H9 (cell line): ENCODE results near the gene TOM1L2. TPM values are rescaled to one million over a fixed set of nuclear protein-coding genes. Genes with fewer than 3 reads are reported as not detected.

Experiments used
- DNase-seq: peaks from one replicate; pipeline ENCODE4 v3.0.0-alpha.2; 2017
- H2AFZ ChIP-seq: one replicate; pipeline ENCODE4 v1.6.1; 2013; ENCODE audit warnings: mild to moderate bottlenecking, low read length, control low read depth, moderate library complexity
- H2AK5ac ChIP-seq: 2 replicates; pipeline ENCODE4 v1.6.1; 2013; ENCODE audit warnings: low read length, control low read depth, mixed read lengths; ENCODE audit not compliant: insufficient read length
- H2BK120ac ChIP-seq: one replicate; pipeline ENCODE4 v1.6.1; 2013; ENCODE audit warnings: low read depth, mild to moderate bottlenecking, low read length, control low read depth, inconsistent platforms; ENCODE audit not compliant: poor library complexity, severe bottlenecking
- H2BK12ac ChIP-seq: 2 replicates; pipeline ENCODE4 v1.6.1; 2013; ENCODE audit warnings: low read length, control low read depth, mixed read lengths, low read depth; ENCODE audit not compliant: insufficient read length
- H2BK15ac ChIP-seq: 2 replicates; pipeline ENCODE4 v1.6.1; 2013; ENCODE audit warnings: low read depth, low read length, control low read depth
- H2BK20ac ChIP-seq: one replicate; pipeline ENCODE4 v1.6.1; 2013; ENCODE audit warnings: low read depth, mild to moderate bottlenecking, low read length, control low read depth, inconsistent platforms; ENCODE audit not compliant: poor library complexity, severe bottlenecking
- H2BK5ac ChIP-seq: 2 replicates; pipeline ENCODE4 v1.6.1; 2013; ENCODE audit warnings: low read length, control low read depth, mixed read lengths; ENCODE audit not compliant: insufficient read length
- H3K14ac ChIP-seq: 2 replicates; pipeline ENCODE4 v1.6.1; 2013; ENCODE audit warnings: low read length, control low read depth; ENCODE audit not compliant: insufficient read depth
- H3K18ac ChIP-seq: 2 replicates; pipeline ENCODE4 v1.6.1; 2013; ENCODE audit warnings: low read depth, mild to moderate bottlenecking, mixed read lengths, low read length, control low read depth; ENCODE audit not compliant: insufficient read length
- H3K23ac ChIP-seq: 2 replicates; pipeline ENCODE4 v1.6.1; 2013; ENCODE audit warnings: low read length, control low read depth, mixed read lengths, low read depth; ENCODE audit not compliant: insufficient read length
- H3K23me2 ChIP-seq: 2 replicates; pipeline ENCODE4 v1.6.1; 2013; ENCODE audit warnings: low read depth, mild to moderate bottlenecking, mixed read lengths, low read length, control low read depth; ENCODE audit not compliant: insufficient read length, poor library complexity, severe bottlenecking
- H3K27ac ChIP-seq: 2 replicates; pipeline ENCODE4 v1.5.1; 2013; ENCODE audit warnings: low read length, control low read depth, mixed read lengths, low read depth; ENCODE audit not compliant: insufficient read length
- H3K27me3 ChIP-seq: 2 replicates; pipeline ENCODE4 v1.6.1; 2013; ENCODE audit warnings: low read length, control low read depth, inconsistent platforms; ENCODE audit not compliant: insufficient read depth
- H3K4ac ChIP-seq: 2 replicates; pipeline ENCODE4 v1.6.1; 2013; ENCODE audit warnings: low read depth, mild to moderate bottlenecking, control low read depth, inconsistent platforms, low read length, moderate library complexity
- H3K4me1 ChIP-seq: 2 replicates; pipeline ENCODE4 v1.6.1; 2013; ENCODE audit warnings: low read length, control low read depth, inconsistent platforms; ENCODE audit not compliant: insufficient read depth
- H3K4me2 ChIP-seq: 2 replicates; pipeline ENCODE4 v1.6.1; 2013; ENCODE audit warnings: low read length, control low read depth, mixed read lengths; ENCODE audit not compliant: insufficient read length, insufficient read depth
- H3K56ac ChIP-seq: 2 replicates; pipeline ENCODE4 v1.6.1; 2013; ENCODE audit warnings: low read depth, mild to moderate bottlenecking, mixed read lengths, low read length, control low read depth; ENCODE audit not compliant: insufficient read length
- H3K79me1 ChIP-seq: 2 replicates; pipeline ENCODE4 v1.6.1; 2013; ENCODE audit warnings: low read depth, mild to moderate bottlenecking, moderate library complexity, low read length, control low read depth, inconsistent platforms; ENCODE audit not compliant: insufficient read depth, poor library complexity, severe bottlenecking
- H3K79me2 ChIP-seq: 2 replicates; pipeline ENCODE4 v1.6.1; 2013; ENCODE audit warnings: low read length, control low read depth, inconsistent platforms; ENCODE audit not compliant: insufficient read depth
- H3K9ac ChIP-seq: 2 replicates; pipeline ENCODE4 v1.6.1; 2013; ENCODE audit warnings: low read length, control low read depth, mixed read lengths; ENCODE audit not compliant: insufficient read length; ENCODE audit errors: extremely low read depth
- H3K9me3 ChIP-seq: one replicate; pipeline ENCODE4 v1.6.1; 2013; ENCODE audit warnings: low read depth, low read length, inconsistent platforms; ENCODE audit not compliant: control insufficient read depth
- H3T11ph ChIP-seq: one replicate; pipeline ENCODE4 v1.6.1; 2013; ENCODE audit warnings: mild to moderate bottlenecking, low read length, control low read depth, inconsistent platforms
- H4K20me1 ChIP-seq: one replicate; pipeline ENCODE4 v1.6.1; 2013; ENCODE audit not compliant: control insufficient read depth, insufficient read length, insufficient read depth
- H4K5ac ChIP-seq: 2 replicates; pipeline ENCODE4 v1.6.1; 2013; ENCODE audit warnings: low read depth, mild to moderate bottlenecking, mixed read lengths, low read length, control low read depth; ENCODE audit not compliant: insufficient read length
- H4K8ac ChIP-seq: replicated peaks from 2 replicates; pipeline ENCODE4 v1.6.1; 2013; ENCODE audit warnings: low read length, control low read depth, mixed read lengths, low read depth; ENCODE audit not compliant: insufficient read length
- H4K91ac ChIP-seq: 2 replicates; pipeline ENCODE4 v1.6.1; 2013; ENCODE audit warnings: low read depth, mild to moderate bottlenecking, moderate library complexity, mixed read lengths, low read length, control low read depth; ENCODE audit not compliant: insufficient read length
- H3K27ac Mint-ChIP-seq, 3 experiments: 2 replicates in 2 of 3; 3 replicates in 1 of 3; pipeline ENCODE4 v1.8.0; 2020 to 2021; ENCODE audit warnings: mixed read lengths in 3 of 3, mild to moderate bottlenecking in 1 of 3, moderate library complexity in 1 of 3
- H3K27me3 Mint-ChIP-seq: 2 replicates; pipeline ENCODE4 v1.8.0; 2021; ENCODE audit warnings: low read depth, mild to moderate bottlenecking, moderate library complexity, mixed read lengths
- H3K36me3 Mint-ChIP-seq, 3 experiments: 2 replicates in 2 of 3; 3 replicates in 1 of 3; pipeline ENCODE4 v1.8.0; 2020 to 2021; ENCODE audit warnings: low read depth in 3 of 3, mixed read lengths in 3 of 3; ENCODE audit not compliant: insufficient read depth in 1 of 3
- H3K4me1 Mint-ChIP-seq, 2 experiments: 2 replicates each; pipeline ENCODE4 v1.8.0; 2020; ENCODE audit warnings: mixed read lengths in 2 of 2
- H3K4me3 Mint-ChIP-seq, 2 experiments: 2 replicates in 1 of 2; 3 replicates in 1 of 2; pipeline ENCODE4 v1.8.0; 2020 to 2021; ENCODE audit warnings: mild to moderate bottlenecking in 2 of 2, mixed read lengths in 2 of 2, moderate library complexity in 1 of 2
- H3K9me3 Mint-ChIP-seq, 2 experiments: 2 replicates in 1 of 2; 3 replicates in 1 of 2; pipeline ENCODE4 v1.8.0; 2020; ENCODE audit warnings: mild to moderate bottlenecking in 2 of 2, mixed read lengths in 2 of 2, moderate library complexity in 1 of 2
- WGBS: extraction: QIAGEN DNeasy Blood & Tissue Kit; methylation state at CpG from one replicate; pipeline ENCODE4 v1.1.7; 2013; ENCODE audit warnings: missing lambda C conversion rate, low lambda C conversion rate, mixed read lengths; ENCODE audit not compliant: insufficient read length; ENCODE audit errors: extremely low coverage; 5-methylcytosine and 5-hydroxymethylcytosine counted together
- total RNA-seq: library from RNA; stranded (reverse); gene quantifications from 2 replicates; pipeline ENCODE4 v1.2.1, GENCODE V29; 2021
- TF ChIP-seq, protein P1 (sequence below): fragments of 200-600 bp; sonication (generic); conservative IDR thresholded peaks from 3 replicates; pipeline ENCODE4 v1.8.0; 2021; ENCODE audit warnings: antibody characterized with exemption, mild to moderate bottlenecking

Gene TOM1L2
- total RNA-seq, 1 experiment from 2014 or later, result 4.6 TPM

- Histone ChIP-seq H3K9ac (no peak overlapping the region), H3K9me3 (no peaks in the 10 kb centered on the region), H3K18ac (no peak overlapping the region), H3K27me3 (no peaks in the 10 kb centered on the region), H3K79me2 (no peaks in the 10 kb centered on the region), H2BK15ac (no peak overlapping the region), H3K4me1 (peaks cover 9% of the 10 kb centered on the region; the same call in 1 of the 2 replicates), H3K23ac (no peak overlapping the region), H2AFZ (no peak overlapping the region), H2BK20ac (no peak overlapping the region), H2BK5ac (no peak overlapping the region), H4K5ac (no peak overlapping the region), H3K27ac (no peak overlapping the region), H3K23me2 (no peaks in the 10 kb centered on the region), H4K8ac (no peak overlapping the region), H3K4ac (no peak overlapping the region), H2BK120ac (no peak overlapping the region), H3K14ac (no peak overlapping the region), H2AK5ac (no peak overlapping the region), H4K20me1 (no peaks in the 10 kb centered on the region), H2BK12ac (no peak overlapping the region), H3K4me2 (no peak overlapping the region), H4K91ac (no peak overlapping the region), H3K56ac (no peak overlapping the region), H3K79me1 (no peaks in the 10 kb centered on the region), H3T11ph (no peak overlapping the region)
- Mint-ChIP-seq H3K4me3 (no peak overlapping the region), H3K27me3 (peaks cover 43% of the 10 kb centered on the region), H3K4me1 (peaks cover 38 to 39% of the 10 kb centered on the region in 2 experiments), H3K36me3 (no peaks in the 10 kb centered on the region), H3K27ac (no peak overlapping the region), H3K9me3 (peaks cover 0 to 3% of the 10 kb centered on the region in 2 experiments; a peak in 1 of 5 replicates)
- TF ChIP-seq, protein P1, sequence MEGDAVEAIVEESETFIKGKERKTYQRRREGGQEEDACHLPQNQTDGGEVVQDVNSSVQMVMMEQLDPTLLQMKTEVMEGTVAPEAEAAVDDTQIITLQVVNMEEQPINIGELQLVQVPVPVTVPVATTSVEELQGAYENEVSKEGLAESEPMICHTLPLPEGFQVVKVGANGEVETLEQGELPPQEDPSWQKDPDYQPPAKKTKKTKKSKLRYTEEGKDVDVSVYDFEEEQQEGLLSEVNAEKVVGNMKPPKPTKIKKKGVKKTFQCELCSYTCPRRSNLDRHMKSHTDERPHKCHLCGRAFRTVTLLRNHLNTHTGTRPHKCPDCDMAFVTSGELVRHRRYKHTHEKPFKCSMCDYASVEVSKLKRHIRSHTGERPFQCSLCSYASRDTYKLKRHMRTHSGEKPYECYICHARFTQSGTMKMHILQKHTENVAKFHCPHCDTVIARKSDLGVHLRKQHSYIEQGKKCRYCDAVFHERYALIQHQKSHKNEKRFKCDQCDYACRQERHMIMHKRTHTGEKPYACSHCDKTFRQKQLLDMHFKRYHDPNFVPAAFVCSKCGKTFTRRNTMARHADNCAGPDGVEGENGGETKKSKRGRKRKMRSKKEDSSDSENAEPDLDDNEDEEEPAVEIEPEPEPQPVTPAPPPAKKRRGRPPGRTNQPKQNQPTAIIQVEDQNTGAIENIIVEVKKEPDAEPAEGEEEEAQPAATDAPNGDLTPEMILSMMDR, result no peak
- WGBS, result no CpG with 5 or more reads among the region's 4 CpGs
- DNase-seq, result no peak
These were observed 105.3 kb downstream of the TOM1L2 start for GRCh38 chr17:17866897-17867296.
